Activated CD4-positive, alpha-beta T cell treated with anti-CD3 and anti-CD28 coated beads, Interleukin-2, amount 50 U/mL, for 24 hours (primary cell): Measurements from ENCODE around the gene CD22.

Source experiments
- DNase-seq, 2 donors: peaks; one replicate each; pipeline ENCODE4 v3.0.0-alpha.2; 2020; ENCODE audit warnings: low read depth in 1 of 2, low spot score in 1 of 2

The CD22 gene

DNA sequence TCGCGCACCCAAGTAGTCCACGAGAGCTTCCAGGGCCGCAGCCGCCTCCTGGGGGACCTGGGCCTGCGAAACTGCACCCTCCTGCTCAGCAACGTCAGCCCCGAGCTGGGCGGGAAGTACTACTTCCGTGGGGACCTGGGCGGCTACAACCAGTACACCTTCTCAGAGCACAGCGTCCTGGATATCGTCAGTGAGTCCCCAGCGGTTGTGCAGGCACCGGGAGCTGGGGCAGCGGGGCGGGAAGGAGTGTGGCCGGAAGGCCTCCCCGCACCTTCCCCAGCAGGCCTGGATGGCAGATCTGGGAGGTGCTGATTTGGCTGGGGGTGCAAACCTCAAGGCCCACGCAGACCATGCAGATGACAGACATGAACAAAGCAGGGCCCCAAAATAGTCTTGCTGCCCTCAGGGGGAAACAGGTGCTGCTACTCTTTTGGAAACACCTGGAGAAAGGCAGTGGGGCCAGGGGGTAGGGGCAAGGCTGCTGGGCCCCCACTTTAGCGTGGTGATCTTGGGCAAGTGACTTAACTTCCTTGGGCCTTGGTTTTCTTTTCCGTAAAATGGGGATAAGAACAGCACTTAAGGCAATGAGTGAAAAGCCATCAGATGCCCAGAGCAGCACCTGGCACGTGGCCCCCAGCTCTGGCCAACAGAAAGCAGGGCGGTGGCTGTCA lies 33.1 kb upstream of the CD22 start:
- no peak for DNase-seq

DNA sequence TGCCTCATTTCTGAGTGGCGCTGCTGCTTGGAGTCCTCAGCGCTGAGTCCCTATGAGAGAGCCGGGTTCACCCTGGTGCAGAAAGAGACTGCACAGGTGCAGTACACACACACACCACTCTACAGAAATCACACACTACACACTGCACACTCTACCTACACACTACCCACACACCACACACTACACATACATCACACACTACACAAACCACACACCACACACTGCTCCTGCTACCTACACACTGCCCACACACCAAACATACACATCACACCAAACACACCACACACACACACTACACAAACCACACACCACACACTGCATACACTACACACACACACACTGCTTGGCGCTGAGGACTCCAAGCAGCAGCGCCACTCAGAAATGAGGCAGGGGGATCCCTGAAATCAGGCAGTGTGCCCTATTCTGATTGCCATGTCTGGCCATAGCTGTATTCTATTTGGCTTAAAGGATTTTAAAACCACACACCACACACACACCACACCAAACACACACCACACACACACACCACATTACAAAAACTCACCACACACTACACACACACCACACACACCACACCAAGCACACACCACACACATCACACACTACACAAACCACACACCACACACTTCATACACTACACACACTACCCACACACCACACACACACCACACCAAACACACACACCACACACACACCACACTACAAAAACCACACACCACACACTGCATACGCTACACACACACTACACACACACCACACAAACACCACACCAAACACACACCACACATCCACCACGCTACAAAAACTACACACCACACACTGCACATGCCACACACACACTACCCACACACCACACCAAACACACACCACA lies 32.1 kb upstream of the CD22 start:
- DNase-seq = no peak

DNA sequence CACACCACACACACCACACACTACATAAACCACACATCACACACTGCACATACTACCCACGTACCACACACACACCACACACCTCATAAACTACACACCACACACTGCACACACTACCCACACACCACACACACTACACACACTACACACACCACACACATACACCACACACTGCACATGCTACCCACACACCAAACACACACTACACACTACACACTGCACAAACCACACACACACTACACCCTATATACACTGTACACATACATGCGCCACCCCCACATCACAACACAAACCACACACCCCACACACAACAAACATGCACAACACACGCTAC lies 31.5 kb upstream of the CD22 start:
- DNase-seq = no peak

DNA sequence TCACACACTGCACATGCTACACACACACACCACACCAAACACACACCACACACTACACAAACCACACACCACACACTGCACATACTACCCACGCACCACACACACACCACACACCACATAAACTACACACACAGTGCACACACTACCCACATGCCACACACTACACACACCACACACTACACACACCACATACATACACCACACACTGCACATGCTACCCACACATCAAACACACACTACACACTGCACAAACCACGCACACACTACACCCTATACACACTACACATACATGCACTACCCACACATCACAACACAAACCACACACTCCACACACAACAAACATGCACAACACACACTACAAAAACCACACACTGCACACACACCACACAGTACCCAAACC lies 31.1 kb upstream of the CD22 start:
- DNase-seq = no peak

DNA sequence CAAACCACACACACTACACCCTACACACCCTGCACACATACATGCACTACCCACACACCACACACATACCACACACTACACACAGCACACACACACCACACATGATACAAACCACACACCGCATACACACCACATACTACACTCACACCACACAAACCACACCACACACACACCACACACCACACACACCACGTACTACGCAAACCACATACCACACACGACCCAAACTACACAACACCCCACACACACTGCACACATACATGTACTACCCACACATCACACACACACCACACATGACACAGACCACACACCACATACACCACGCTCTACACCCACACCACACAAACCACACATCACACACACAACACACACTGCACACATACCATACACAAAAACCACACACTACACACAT lies 30.4 kb upstream of the CD22 start:
- no peak for DNase-seq

DNA sequence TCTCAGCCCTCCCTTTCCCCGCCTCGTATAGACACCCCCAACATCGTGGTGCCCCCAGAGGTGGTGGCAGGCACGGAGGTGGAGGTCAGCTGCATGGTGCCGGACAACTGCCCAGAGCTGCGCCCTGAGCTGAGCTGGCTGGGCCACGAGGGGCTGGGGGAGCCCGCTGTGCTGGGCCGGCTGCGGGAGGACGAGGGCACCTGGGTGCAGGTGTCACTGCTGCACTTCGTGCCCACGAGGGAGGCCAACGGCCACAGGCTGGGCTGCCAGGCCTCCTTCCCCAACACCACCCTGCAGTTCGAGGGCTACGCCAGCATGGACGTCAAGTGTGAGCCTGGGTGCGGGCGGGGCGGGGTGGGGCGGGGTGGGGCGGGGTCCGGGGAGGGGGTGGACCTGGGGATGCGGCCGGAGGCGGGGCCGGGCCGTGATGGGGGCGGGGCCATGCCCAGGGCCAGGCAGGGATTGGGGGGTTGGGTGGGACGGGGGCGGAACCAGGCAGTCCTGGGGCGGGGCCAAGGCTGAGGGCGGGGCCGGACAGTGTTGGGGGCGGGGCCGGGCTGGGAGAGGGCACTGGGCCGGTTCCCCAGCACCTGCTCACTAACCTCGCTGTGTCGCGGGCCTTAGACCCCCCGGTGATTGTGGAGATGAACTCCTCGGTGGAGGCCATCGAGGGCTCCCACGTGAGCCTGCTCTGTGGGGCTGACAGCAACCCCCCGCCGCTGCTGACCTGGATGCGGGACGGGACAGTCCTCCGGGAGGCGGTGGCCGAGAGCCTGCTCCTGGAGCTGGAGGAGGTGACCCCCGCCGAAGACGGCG lies 29.3 kb upstream of the CD22 start:
- no peak for DNase-seq

DNA sequence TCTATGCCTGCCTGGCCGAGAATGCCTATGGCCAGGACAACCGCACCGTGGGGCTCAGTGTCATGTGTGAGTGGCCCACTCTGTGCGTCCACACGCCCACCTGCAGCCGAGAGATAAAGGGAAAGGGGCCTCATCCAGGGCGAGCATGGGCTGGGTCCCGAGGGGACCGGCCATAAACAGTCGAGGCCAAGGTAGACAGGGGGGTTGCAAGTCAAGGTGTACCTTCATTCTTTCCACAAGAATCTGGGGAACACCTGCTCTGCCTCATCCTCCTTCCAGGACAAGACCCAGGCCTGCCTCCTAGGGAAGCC lies 28.7 kb upstream of the CD22 start:
- DNase-seq = no peak

DNA sequence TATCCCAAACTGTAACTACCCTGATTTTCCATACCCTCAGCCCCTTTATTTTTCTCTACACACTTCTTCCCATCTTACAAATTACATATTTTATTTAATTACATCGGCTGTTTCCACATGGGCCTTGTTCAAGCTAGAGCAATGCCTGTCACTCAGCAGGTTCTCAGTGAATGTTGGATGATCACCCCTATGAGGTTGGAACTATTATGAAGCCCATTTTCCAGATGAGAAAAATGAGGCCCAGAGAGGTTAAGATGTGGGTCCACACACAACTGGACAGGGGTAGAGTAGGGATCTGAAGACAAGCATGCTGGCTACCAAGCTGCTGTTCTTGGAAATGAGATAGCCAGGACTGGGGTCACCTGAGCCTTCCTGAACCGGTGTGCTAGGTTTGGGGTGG lies 27.0 kb upstream of the CD22 start:
- DNase-seq = no peak

DNA sequence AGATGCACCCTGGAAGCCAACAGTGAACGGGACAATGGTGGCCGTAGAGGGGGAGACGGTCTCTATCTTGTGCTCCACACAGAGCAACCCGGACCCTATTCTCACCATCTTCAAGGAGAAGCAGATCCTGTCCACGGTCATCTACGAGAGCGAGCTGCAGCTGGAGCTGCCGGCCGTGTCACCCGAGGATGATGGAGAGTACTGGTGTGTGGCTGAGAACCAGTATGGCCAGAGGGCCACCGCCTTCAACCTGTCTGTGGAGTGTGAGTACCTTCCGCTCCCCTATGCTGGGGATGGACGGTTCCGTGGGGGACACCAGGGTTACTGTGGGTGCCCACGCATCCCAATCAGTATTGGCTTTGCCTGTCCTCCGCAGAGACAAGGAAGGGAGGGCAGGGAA lies 26.5 kb upstream of the CD22 start:
- no peak for DNase-seq

DNA sequence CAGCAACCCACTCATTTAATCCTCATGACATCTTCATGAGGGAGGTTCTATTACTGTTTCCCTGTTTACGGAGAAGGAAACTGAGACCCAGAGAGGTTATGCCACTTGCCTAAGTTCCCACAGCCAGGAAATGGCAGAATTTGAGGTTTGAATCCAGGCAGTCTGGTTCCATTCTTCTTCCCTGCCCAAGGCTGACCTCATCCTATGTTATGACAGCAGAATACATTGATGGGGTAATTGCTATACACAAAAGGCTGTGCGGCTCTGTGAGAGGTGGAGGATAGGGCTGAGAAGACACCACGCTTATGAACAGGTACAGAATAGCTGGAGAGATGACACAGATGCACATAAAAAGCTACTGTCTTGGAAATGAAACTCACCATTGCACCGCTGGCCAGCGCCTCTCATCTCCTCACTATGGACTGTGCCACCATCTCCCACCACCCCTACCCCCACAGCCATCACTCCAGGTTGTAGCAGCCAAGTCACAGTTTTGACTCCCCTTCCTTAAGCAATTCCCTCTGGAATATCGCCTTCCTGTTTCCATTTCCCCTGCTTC lies 25.6 kb upstream of the CD22 start:
- no peak for DNase-seq

DNA sequence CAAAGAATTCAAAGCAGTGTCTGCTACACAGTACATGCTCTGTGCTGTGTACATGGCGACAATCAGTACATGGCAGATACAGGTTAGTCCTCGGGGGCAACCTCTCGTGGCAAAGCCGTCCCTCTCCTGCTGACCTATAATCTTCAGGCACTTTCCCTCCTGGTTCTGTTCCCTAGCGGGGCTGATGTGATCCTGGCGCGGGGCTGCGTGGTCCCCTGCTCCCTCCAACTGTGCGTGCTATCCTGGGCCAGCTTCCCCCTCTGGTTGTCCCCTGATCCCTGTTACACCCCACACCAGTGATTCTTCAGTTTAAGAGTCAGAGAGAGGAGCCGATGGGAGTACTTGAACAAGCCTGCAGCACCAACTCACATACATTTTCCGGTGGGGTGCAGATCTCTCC lies 25.0 kb upstream of the CD22 start:
- no peak for DNase-seq

DNA sequence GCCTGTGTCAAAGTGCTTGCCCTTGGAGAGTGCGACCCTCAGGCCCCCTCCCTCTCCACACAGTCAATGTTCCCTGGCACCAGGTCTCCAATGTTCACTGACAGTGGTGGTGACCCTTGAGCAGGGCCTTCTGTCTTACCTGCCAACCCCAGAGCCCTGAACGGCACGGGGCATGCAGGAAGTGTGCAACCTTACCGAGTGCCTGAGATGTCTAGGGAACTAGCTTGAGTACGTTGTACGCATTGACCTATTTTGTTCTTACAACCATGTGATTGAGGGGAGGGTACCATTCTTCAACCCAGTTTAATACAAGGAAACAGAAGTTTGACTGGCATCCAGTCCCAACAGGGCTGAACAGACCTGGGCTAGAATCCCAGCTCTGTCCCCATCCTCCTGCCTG lies 23.8 kb upstream of the CD22 start:
- DNase-seq = no peak

DNA sequence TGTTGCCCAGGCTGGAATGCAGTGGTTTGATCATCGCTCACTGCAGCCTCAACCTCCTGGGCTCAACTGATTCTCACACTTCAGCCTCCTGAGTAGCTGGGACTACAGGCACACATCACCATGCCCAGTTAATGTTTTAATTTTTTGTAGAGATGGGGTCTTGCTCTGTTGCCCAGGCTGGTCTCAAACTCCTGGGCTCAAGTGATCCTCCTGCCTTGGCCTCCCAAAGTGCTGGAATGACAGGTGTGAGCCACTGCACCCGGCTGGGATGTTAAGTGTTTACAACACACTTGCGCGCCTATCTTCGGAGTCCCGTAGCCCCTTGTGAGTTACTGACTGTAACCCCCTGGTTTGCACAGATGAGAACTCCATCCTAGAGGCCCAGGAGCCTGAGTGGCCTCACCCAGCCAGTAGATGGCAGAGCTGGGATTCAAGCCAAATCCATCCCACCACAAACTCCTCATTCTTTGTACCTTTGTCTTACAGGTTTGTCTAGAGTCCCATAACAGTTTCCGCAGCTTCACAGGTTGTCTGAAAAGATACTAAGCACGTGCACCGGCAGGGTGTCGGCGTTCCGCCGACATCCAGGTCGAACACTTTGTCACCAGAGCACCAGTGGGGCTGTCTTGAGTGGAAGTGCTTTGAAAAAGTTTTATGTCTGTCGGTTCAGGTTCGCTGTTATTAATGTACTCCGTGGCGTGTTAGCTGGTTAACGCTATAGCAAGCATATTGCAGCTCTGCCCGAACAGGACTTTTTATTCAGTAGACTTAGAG lies 22.3 kb upstream of the CD22 start:
- no peak for DNase-seq

DNA sequence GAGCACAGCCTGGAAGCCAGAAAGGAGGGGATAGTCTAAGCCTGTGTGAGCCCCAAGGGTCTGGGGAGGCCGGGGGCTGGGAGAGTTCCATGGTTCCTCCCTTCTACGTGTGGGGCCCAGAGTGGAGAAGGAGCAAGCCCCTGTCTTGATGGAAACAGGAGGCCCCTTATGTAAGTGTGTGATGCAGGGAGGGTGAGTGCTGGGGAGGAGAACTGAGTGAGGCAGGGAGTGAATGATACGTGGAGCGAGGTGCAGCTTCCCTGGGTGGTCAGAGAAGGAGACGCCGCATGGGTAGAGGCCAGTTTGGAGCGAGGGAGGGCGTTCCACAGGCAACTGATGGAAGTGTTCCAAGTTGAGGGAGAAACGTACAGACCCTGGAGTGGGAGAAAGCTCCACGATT lies 21.1 kb upstream of the CD22 start:
- DNase-seq = no peak

DNA sequence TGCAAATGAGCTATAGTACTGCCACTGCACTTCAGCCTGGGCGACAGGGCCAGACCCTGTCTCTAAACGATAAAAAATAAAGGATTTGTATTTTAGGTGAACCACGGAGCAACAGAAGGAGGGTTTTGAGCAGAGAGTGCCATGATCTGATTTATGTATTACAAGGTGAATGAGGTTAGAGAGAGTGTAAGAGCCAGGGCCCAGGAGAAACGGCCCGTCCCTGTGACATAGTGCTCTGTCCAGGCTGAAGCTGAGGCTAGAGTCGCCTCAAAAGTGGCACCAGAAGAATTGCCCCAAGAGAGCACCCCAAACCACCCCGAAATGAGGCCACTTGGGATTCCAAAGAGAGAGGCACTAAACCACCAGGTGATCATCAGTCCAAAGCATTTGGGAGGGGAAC lies 20.1 kb upstream of the CD22 start:
- no peak for DNase-seq

DNA sequence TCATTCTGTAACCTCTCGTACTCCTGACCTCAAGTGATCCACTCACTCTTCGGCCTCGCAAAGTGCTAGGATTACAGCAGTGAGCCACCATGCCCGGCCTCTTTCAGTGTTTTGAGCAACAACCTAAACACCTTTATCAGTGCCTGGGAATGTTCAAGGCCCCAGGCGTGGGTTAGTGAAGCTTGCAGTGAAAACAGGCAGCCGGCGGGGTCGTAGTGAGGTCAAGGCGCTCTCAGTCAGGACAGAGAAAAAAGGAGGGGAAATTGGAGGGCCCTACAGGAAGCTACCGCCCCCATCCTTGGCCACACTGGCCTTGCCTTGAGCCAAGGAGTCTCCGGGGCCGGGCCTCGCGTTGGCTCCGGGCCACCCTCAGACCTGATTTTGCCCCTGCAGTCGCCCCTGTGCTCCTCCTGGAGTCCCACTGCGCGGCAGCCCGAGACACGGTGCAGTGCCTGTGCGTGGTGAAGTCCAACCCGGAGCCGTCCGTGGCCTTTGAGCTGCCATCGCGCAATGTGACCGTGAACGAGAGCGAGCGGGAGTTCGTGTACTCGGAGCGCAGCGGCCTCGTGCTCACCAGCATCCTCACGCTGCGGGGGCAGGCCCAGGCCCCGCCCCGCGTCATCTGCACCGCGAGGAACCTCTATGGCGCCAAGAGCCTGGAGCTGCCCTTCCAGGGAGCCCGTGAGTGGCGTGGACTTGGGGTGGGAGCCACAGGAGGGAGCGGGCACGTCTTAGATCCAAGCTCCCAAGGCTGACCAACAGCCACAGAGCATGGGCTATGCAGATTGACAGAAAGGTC lies 19.3 kb upstream of the CD22 start:
- DNase-seq = no peak

DNA sequence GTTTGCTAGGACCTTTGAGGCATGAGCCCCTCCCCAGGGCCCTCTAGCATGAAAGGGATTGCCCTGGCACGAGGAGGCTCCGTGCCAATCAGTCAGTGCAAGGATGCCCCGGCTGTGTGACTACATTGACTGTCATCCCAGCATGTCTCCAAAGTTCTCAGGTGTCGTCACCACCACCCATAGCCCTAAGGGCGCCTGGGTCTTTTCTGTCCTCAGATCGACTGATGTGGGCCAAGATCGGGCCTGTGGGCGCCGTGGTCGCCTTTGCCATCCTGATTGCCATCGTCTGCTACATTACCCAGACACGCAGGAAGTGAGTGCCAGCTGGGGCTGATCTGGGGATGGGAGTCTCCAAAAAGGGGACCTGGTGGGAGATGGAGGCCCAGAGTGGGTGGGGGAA lies 18.7 kb upstream of the CD22 start:
- DNase-seq = no peak

DNA sequence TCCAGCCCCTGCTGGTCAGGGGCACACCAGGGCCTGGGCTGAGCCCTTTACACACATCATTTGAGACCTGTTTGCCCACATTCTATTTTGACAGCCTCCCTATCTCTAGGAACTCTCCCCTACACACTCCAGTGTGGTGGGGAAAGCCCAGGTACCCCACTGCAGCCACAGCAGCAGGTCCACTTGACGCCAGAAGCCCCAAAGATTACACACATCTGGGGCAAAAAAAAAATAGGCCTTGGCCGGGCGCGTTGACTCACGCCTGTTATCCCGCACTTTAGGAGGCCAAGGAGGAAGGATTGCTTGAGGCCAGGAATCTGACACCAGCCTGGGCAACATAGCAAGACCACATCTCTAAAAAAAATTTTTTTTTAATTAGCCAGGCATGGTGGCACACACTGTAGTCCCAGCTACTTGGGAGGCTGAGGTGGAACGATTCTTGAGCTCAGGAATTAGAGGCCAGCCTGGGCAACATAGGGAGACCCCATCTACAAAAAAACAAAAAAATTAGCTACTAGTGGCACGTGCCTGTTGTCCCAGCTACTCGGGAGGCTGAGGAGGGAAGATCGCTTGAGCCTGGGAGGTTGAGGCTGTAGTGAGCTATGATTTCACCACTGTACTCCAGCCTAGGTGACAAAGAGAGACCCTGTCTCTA lies 18.0 kb upstream of the CD22 start:
- no peak for DNase-seq

DNA sequence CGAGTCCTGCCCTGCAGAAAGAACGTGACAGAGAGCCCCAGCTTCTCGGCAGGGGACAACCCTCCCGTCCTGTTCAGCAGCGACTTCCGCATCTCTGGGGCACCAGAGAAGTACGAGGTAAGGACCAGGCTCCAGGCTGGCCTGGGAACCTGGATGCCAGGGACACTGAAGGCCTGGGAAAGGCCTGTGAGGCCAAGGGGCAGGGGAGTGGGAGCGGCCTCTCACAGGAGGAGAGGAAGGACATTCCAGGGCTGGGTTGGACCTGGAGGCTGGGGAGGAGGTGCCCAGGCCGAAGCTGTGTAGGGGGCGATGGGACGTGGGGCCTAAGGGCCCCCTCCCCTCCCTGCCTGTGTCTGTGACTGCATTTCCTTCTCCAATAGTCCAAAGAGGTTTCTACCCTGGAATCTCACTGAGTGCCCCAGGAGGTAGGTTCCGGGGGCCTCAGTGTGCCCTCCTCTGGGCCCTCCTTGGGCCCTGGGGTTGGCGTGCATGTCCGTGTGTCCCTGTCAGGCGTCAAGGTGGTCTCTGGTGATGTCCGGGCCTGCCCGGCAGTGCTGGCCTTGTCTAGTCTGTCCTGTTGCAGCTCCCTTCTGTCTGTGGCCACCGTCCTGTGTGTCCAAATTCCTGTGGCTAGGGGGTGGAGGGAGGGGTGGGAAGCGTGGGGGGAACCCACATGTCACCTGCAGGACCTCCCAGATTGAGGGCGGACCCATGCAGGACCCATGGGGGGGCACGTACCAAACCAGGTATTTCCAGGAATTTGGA lies 16.9 kb upstream of the CD22 start:
- no peak for DNase-seq
